ENCODE data around the gene XRRA1. TPM values are rescaled to one million over a fixed set of nuclear protein-coding genes. Genes with fewer than 3 reads are reported as not detected.
"Not testable (repeated sequence)": the region's sequence is repeated elsewhere in the genome, so short reads cannot be mapped to it uniquely, and the experiment has no call there.

Gene XRRA1
- total RNA-seq, 1 donor from 2014 or later: 10.0 TPM

- no peaks in the 10 kb centered on the region for H3K4me1 ChIP-seq
- intact Hi-C loops (cut with DNase I): no loop called here
- peaks cover 25% of the 10 kb centered on the region for H3K9me3 ChIP-seq
- no peaks in the 10 kb centered on the region for H3K27me3 ChIP-seq (ENCODE audit: low read depth)
- H3K4me3 ChIP-seq: no peak overlapping the region
- no peaks in the 10 kb centered on the region for H3K36me3 ChIP-seq
- TF ChIP-seq, protein P1, sequence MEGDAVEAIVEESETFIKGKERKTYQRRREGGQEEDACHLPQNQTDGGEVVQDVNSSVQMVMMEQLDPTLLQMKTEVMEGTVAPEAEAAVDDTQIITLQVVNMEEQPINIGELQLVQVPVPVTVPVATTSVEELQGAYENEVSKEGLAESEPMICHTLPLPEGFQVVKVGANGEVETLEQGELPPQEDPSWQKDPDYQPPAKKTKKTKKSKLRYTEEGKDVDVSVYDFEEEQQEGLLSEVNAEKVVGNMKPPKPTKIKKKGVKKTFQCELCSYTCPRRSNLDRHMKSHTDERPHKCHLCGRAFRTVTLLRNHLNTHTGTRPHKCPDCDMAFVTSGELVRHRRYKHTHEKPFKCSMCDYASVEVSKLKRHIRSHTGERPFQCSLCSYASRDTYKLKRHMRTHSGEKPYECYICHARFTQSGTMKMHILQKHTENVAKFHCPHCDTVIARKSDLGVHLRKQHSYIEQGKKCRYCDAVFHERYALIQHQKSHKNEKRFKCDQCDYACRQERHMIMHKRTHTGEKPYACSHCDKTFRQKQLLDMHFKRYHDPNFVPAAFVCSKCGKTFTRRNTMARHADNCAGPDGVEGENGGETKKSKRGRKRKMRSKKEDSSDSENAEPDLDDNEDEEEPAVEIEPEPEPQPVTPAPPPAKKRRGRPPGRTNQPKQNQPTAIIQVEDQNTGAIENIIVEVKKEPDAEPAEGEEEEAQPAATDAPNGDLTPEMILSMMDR (IDR thresholded peaks at IDR 0.05): no peak
- DNase-seq (no peak), ATAC-seq (no peak)
- H3K27ac ChIP-seq: no peak overlapping the region
These were observed 52.6 kb downstream of the XRRA1 start for GRCh38 chr11:74896311-74896710.

- intact Hi-C loops (cut with DNase I): no loop called here
- Histone ChIP-seq H3K9me3 (peaks cover 17% of the 10 kb centered on the region), H3K4me3 (no peak overlapping the region), H3K27ac (no peak overlapping the region), H3K4me1 (no peaks in the 10 kb centered on the region), H3K36me3 (no peaks in the 10 kb centered on the region), H3K27me3 (ENCODE audit: low read depth) (no peaks in the 10 kb centered on the region)
- TF ChIP-seq, protein P1 (IDR thresholded peaks at IDR 0.05): no peak
- ATAC-seq (peak; percentile 29 to 55), DNase-seq (no peak)
These were observed 53.4 kb downstream of the XRRA1 start for GRCh38 chr11:74895340-74896116.

DNA sequence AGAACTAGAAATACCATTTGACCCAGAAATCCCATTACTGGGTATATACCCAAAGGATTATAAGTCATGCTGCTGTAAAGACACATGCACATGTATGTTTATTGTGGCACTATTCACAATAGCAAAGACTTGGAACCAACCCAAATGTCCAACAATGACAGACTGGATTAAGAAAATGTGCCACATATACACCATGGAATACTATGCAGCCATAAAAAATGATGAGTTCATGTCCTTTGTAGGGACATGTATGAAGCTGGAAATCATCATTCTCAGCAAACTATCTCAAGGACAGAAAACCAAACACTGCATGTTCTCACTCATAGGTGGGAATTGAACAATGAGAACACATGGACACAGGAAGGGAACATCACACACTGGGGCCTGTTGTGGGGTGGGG is 55.9 kb downstream of the XRRA1 start:
- H3K27me3 ChIP-seq (ENCODE audit: low read depth); ATAC-seq; H3K36me3 ChIP-seq; DNase-seq; H3K27ac ChIP-seq; H3K4me3 ChIP-seq; H3K9me3 ChIP-seq; H3K4me1 ChIP-seq; intact Hi-C loops (cut with DNase I): not testable (repeated sequence)

DNA sequence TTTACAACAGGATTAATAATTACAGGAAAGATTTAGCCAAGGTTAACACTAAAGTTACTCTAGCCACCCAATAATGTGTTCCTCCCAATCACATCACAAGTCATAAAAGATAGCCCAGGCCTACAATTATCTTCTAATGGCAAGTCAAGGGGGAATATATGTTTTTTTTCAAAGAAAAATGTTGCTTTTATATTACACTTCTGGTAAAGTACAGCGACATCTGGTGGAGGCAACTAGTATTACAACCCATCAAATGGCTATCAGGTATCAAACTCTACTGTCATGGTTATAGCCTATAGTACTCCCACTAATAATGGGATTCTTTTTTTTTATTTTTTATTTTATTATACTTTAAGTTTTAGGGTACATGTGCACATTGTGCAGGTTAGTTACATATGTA is 71.8 kb downstream of the XRRA1 start:
- DNase-seq: no peak
- H3K27ac ChIP-seq: no peak overlapping the region
- TF ChIP-seq, protein P1 (IDR thresholded peaks at IDR 0.05): peak; percentile 45
- peaks cover 27% of the 10 kb centered on the region for H3K9me3 ChIP-seq
- intact Hi-C loops (cut with DNase I): no loop called here
- H3K4me3 ChIP-seq: no peak overlapping the region
- no peaks in the 10 kb centered on the region for H3K4me1 ChIP-seq
- H3K27me3 ChIP-seq (ENCODE audit: low read depth): no peaks in the 10 kb centered on the region
- ATAC-seq: no peak
- H3K36me3 ChIP-seq: peaks cover 13% of the 10 kb centered on the region

DNA sequence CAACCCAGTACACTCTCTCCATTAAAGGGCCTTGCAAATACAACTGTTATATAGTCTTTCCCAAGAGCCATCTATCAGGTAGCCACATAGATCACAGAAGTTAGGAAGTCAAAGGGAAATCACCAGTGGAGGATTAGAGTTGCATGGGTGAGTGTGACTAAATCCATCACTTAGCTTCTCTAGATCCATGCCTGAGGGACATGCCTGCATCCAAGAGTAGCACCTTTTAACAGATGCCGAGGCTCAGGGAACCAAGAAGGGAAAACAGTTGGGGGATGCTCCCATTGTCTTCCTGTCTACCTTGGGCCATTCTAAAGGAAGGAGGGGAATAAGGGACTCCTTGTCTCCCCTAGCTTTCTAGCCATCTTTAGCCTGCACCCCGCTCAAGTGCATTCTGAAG is 77.9 kb downstream of the XRRA1 start:
- intact Hi-C loops (cut with DNase I): no loop called here
- peaks cover 9% of the 10 kb centered on the region for H3K36me3 ChIP-seq
- no peaks in the 10 kb centered on the region for H3K4me1 ChIP-seq
- no peak overlapping the region for H3K27ac ChIP-seq
- H3K4me3 ChIP-seq: no peak overlapping the region
- peaks cover 79% of the 10 kb centered on the region for H3K9me3 ChIP-seq
- H3K27me3 ChIP-seq (ENCODE audit: low read depth): no peaks in the 10 kb centered on the region
- DNase-seq (no peak), ATAC-seq (no peak)
- TF ChIP-seq, protein P1 (IDR thresholded peaks at IDR 0.05): no peak

DNA sequence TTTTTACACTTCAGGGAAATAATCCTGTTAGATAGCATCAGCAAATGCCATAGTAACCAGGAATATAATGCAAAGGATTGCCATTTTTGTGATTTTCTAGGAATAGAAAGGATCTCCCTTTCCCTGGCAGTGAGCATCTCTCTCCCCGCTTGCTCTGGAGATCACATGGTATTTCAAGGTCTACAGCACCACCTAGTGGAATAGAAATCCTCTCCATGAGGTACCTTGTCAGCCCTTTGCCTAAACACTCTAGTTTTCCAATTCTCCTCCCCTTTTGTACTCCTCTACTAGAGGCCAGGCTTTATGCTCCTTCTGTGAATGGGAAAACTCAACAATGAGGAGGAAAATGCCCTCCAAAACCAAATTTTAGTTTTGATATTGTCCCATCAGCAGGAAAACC is 78.4 kb downstream of the XRRA1 start:
- Histone ChIP-seq H3K9me3 (peaks cover 85% of the 10 kb centered on the region), H3K27me3 (ENCODE audit: low read depth) (no peaks in the 10 kb centered on the region), H3K36me3 (peaks cover 9% of the 10 kb centered on the region), H3K4me3 (no peak overlapping the region), H3K4me1 (no peaks in the 10 kb centered on the region), H3K27ac (no peak overlapping the region)
- intact Hi-C loops (cut with DNase I): no loop called here
- TF ChIP-seq, protein P1 (IDR thresholded peaks at IDR 0.05): peak; percentile 35
- DNase-seq (no peak), ATAC-seq (peak; percentile 65 to 89)

Measured in lower lobe of right lung (tissue), 2 donors.